ENCODE measurements around the gene UBE2E1.

- TF ChIP-seq CTCF (conservative IDR thresholded peaks at IDR 0.05) (no peak), EZH2 (IDR thresholded peaks at IDR 0.05; ENCODE audit: low read depth) (no peak)
Observed at GRCh38 chr3:23819599-23820360, 14.0 kb downstream of the UBE2E1 start.

Data from PC-9 (cell line).